HG03064 (cell line): Measurements from ENCODE around the gene LDLRAD4.

Experiments
- ATAC-seq: cut with Tn5 transposase; IDR thresholded peaks from one replicate; pipeline ENCODE4 v1.9.1; 2021; ENCODE audit warnings: low read depth; ENCODE audit not compliant: unreplicated experiment

The LDLRAD4 gene

DNA sequence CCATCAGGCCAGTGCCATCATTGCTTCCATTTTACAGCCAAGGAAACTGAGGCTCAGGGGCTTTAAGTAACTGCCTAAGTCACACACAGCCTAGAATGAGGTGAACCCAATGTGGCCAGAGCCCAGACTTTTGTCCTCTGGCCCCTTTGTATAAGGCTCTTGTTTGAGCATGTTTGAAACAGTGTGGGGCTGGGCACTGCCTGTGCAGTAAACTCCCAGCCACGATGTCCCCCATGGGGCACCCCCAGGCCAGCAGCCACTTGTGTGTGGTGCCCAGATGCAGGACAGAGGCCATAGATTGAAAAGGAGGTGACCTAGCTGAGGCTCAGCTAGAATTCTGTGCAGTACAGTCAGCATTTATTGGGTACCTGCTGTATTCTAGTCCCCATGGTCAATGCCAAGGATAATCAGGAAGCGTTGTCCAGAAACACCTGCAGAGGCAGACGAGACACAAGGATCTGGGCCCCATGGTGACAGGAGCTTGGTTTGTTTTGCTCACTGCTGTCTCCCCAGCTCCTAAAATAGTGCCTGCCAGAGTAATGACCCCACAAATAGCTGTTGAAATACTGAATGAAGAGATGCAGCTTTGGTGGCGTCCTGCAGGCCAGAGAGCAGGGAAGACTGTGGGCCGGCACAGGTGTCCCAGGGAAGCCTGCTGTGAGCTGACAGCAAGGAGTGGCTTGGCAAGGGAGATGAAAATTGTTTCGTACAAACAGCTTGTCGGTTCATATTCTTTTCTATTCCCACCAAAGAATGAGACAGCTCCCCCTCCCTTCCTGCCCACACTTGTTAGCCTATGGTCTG, 160.7 kb downstream of the LDLRAD4 start:
- ATAC-seq = no peak

DNA sequence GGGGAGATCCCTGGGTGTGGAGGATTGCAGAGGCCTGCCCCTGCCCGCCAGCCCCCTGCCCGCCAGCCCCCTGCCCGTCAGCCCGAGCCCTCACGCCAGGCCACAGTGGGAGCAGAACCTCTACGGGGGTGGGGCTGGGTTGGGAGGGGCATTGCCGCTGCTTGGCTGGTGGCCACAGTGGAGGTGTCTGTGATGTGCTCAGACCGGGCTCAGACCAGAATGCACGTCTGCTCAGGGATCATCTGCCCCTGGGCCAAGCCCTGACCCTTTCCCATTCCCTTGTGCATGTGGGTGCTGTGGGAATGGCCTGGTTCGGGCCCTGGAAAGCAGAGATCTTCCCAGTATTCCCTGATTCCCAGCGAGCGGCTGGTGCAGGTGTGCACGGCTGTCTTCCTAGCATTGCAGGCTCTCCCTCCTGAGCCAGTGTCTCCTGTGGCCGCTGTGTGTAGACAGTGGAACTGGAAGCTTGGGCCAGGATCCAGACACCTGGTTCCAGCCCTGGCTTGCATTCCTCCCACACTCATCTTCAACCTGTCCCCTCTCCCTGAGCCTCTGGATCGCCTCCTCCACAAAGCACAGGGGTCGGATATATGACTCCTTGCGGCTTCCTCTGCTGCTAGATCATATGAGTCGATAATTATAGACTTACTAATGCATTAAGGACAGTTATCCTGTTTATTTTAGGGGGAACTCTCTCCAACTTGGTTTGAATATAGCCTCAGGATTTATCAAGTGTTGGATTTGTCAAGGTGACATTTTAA, 161.6 kb downstream of the LDLRAD4 start:
- no peak for ATAC-seq

DNA sequence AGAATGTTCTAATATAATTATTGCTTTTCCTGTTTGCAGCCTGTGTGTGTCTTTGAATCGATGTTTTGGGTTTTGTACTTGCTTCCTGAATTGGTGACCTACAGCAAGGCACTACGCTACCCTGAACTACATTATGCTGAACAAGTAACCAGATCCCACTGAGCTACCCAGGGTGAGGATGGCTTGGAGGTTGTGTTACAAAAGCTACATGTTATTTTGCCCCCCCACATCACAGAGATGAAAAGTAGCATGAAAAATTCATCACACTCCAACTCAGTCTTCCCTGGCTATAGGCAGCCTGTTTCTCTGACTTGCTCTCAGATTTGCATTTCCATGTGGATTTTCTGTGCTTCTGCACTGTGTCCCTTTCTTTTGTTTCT, 162.1 kb downstream of the LDLRAD4 start:
- no peak for ATAC-seq

- ATAC-seq = no peak
Measured at GRCh38 chr18:13381331-13381730, 162.8 kb downstream of the LDLRAD4 start.

DNA sequence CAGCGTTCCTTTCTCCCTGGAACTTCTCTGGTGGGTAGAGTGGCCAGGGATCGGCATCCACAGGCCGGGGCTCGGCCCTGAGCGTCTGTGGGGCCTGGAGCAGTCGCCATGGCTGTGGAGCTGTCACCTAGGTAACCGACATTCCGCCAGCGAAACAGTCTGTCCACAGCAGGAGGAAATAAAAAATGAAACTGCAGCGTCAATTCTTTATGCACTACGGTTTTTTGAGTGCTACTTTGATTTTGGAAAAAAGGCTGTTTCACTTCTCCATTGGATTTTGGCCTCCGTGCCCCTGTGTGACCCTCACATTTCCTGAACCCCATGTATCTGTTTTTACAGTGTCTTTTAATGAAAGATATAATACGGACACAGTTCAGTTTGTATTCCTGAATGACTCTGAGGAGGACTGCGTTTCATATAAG, 163.4 kb downstream of the LDLRAD4 start:
- ATAC-seq = no peak

DNA sequence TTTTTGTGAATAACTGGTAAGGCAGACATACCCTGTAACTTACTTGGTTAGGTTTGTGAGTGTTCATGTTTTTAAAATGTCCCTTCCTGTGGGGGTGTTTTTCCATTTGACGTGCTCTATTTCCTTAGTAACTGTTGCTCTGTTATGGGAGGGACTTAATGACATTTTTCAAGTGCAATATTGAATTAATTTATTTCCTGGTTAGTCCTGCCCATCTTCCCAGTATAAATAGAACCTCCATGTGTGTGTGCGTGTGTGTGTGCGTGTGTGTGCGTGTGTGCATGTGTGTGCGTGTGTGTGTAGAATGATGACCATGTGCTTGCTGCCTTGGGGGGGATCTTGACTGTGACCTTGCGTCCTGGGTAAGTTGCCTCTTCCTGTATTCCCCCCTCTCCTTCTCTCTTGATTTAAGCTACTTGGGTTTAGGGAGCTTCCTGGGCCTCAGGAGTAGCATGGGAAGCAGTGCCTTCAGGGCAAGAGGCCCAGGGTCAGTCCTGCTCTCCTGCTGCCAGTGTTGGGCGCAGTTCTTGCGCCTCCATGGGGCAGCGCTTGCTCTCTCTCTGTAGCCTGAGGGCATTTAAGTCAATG, 163.9 kb downstream of the LDLRAD4 start:
- no peak for ATAC-seq

DNA sequence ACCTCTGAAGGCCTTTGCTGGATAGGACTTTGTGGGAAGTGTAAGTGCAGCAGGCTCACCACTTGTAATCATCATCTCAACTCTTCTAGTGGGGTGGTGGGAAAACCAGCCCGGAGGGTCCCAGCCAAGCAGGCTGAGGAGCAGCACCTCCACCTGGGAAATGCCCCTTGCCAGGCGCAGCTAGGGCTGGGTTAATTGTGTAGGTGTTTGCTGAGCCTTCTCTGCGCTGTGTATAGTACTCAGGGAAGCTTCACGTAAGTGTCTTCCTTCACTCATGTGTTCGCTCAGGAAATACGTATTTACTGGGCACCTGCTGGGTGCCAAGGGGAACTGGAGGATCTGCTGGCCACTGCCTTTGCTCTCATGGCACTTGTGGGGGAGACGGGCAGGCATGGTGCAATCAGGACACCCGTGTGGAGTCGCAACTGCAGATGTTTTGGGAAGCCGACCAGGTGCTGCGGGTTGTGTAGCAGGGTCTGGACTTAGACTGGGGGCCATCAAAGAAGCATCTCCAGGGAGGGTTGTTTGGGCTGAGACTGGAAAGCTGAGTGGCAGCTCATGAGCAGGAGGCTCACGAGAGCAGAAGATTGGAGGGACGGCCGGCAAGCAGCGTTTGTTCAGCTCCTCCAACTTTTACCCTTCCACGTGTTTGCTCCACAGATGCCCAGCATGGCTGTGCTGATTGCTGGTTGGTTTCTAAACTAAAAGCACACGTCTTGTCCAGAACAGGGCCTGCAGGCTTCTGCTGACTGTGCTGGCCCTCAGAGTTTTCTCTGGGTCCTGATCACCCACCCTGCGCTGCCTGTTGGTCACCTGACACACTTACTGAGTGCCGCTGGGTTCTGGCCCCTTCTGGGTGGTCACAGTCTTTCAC, 164.6 kb downstream of the LDLRAD4 start:
- ATAC-seq = no peak

DNA sequence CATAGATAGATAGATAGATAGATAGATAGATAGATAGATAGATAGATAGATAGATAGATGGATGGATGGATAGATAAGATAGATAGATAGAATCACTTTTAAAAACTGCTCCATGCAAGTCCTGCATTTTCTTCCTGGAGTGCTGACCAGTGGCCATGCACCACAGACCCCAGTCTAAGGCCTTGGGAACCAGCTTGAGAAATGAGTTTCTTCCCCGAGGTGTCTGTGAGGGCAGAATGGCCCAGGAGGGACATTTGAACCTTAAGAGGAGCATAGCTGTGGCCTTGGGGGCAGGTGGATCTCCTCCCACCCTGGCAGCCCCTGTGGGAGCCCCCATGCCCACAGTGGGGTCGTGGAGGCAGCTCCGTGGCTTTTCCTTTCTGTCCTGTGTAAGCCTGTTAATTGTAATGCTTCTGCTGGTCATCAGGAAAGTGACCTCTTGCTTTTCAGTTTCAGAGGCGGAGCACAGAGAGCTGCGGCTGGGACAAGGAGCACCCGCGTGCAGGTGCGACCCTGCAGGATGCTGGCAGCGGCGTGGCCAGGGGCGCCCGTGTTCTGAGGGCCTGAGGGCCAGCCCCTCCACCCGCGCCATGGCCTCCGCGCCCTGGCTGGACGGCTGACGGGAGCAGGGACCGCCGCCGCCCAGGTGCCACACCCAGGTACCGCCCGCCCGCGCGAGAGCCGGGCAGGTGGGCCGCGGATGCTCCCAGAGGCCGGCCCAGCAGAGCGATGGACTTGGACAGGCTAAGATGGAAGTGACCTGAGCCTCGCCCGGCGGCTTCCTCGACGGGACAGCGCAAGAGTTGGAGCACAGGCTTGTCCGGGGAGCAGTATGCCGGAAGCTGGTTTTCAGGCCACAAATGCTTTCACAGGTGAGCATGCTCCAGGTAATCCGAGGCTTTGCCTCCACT, 168.6 kb downstream of the LDLRAD4 start:
- ATAC-seq = no peak

DNA sequence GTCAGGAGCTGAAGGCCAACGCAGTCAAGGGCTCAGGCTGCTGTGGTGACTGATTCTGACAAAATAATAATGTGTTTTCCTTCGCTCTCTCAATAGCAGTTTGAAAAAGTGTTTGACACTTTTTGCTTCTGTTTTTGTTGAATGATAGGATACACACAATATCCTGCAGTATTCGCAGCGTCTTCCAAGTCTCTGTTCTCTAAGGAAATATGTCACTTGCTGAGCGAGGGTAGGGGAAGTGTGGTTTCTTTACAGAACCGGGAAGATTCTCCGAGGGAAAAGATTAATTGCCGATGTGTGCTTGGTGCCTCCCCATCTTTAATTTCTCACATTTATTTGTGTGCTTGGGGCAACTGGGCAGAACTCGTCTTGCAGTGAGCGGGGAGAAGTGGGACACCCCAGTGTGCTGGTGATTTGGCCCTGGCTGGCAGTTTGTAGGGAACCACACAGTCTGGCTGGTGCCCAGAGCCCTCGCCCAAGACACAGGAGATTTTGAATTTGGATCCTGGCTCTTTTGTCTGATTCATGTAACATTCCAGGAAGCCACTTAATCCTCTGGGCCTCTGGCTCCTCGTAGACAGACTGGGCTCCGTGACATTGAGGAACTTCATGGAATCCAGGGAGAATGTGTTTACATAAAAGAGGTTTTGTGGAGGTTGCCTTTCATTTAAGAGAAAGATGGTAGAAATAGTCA, 169.4 kb downstream of the LDLRAD4 start:
- no peak for ATAC-seq

DNA sequence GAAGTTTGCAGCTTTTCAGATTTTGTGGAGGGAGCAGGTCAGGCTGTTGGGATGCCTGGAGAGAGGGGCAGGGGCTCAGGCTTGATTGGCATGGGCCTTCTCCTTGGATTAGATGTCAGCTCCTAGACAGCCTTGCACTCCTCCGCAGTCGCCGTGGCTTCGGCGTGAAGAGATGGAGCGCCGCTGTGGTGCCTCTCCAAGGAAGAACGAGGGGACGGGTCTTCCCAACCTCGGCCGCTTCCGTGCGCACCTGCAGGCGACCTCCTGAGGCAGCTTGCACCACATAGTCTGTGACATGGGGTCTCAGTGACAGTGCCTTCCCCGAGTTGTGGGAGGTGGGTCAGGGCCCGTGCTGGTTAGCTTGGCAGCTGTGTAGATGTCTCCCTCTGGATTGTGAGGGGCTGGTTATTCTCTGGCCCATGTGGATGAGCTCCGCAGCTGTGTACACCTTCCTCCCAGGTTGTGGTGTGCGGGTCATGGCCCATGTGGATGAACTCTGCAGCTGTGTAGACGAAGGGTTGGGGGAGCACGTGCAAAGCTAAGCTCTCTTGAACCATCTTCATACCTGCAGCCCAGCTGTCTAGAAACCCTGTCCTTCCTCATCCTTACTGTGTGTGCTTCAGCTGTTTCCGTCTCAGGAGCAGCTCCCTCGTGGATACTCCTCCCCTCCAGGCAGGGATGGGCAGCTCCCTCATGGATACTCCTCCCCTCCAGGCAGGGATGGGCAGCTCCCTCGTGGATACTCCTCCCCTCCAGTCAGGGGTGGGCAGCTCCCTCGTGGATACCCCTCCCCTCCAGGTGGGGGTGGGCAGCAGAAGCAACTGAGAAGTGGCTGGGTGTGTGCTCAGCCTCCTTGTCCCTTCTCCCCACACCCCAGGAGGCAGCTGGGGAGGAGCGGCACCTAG, 170.3 kb downstream of the LDLRAD4 start:
- ATAC-seq = no peak

DNA sequence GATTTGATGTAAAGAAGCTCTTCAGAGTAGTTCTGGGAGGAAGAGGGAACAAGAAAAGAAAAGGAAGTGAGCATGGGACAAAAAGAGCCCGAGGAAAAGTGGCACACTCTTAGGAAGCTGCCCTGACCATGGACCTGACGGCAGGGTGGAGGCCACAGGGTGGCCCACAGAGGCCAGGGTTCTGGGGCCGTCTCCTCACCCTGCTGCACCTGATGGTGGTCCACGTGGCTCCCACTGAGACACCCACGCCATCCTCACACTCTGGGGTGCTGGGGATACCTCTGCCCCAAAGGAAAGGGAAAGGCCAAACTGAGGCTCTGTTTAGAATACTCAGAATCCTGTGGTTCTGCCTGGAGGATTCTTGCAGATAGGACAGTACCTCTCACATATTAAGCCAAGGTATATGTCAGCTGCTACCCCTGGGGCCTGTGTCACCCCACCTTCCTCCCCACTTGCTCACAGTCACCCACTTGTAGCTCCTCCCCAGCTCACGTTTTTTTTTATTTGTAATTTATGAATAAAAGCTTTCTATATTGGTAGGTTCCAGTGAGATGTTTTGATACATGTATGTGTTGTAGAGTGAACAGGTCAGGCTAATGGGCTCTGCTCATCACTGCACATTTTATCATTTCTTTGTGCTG, 171.1 kb downstream of the LDLRAD4 start:
- ATAC-seq = no peak

GRCh38 chr18:13390196-13390595, 171.6 kb downstream of the LDLRAD4 start:
- no peak for ATAC-seq

DNA sequence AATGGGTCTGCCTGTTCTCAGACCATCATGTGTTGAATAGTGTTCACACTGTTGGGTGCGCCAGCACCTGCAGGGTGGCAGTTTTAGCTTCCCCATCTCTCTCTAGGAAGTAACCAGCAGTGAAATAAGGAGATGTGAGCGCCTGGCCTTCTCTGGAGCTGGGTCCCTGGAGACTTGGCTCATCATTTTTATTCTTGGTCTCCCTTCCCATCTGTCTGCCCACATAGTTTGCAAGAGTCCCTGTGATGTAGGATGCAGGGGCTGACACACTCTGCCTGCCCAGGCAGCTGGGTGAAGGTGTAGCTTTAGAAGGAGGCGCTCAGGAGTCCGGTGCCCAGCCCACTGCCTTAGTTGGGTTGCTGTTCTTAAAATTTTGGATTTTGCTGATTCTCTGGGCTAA, 172.2 kb downstream of the LDLRAD4 start:
- no peak for ATAC-seq

GRCh38 chr18:13392029-13392750, 173.6 kb downstream of the LDLRAD4 start:
- ATAC-seq = no peak

DNA sequence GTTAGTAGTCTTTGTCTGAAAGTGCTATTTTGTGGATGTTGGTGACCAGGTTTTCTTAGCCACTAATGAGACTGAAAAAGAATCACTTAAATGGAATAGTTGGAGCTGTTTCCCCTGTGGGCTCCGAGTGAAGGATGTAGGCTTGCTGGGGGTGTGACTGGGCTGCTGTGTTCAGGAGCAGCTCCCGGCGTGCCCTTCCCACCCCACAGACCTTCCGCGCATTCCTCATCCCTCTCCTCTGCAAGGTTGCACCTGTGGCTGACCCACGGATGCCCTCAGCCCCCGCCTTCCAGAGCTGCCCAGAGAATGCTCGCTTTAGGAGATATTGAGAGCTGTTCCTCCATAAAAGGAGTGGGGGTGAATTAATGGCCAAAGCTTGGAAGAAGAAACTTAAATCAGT, 174.3 kb downstream of the LDLRAD4 start:
- no peak for ATAC-seq

DNA sequence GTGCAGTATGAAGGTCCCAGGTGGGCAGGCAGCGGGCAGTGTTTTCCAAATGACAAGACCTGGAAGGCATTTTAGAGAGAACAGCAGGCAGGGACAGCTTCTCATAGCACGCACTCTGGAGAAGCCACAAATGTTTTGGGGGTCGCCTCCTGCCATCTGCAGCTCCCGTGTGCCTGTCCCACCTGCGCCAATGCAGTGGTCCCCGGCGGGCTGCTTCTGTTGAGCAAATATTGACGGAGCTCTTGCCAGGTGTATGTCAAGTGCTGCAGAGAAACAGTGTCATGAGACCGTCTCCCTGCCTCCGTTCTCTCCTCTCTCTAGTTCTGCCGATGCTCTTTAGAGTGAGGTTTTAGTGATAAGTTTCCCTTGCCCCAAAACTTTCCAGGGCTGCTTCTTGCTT, 174.8 kb downstream of the LDLRAD4 start:
- ATAC-seq = no peak

GRCh38 chr18:13394801-13395200, 176.2 kb downstream of the LDLRAD4 start:
- no peak for ATAC-seq
